ENCODE results near the gene MRPS10. TPM values are rescaled to one million over a fixed set of nuclear protein-coding genes. Genes with fewer than 3 reads are reported as not detected.

MRPS10 gene
- total RNA-seq, 1 donor from 2014 or later, result 48.8 TPM

- no peaks in the 10 kb centered on the region for H3K9me3 Mint-ChIP-seq
- H3K4me1 Mint-ChIP-seq (ENCODE audit: low read depth), result no peaks in the 10 kb centered on the region
- H3K27ac Mint-ChIP-seq, result no peak overlapping the region
- H3K36me3 Mint-ChIP-seq (ENCODE audit: low read depth), result no peaks in the 10 kb centered on the region
- no peak for DNase-seq (ENCODE audit: low spot score)
- H3K4me3 Mint-ChIP-seq, result no peak overlapping the region
- peaks cover 9% of the 10 kb centered on the region for H3K27me3 Mint-ChIP-seq (ENCODE audit: insufficient read depth)
- intact Hi-C loops (cut with micrococcal nuclease), result no loop called here
Measured at GRCh38 chr6:42159431-42160024, 58.1 kb downstream of the MRPS10 start.

- Mint-ChIP-seq H3K4me3 (no peak overlapping the region), H3K27ac (no peak overlapping the region), H3K27me3 (ENCODE audit: insufficient read depth) (peaks cover 9% of the 10 kb centered on the region), H3K4me1 (ENCODE audit: low read depth) (no peaks in the 10 kb centered on the region), H3K9me3 (no peaks in the 10 kb centered on the region), H3K36me3 (ENCODE audit: low read depth) (no peaks in the 10 kb centered on the region)
- intact Hi-C loops (cut with micrococcal nuclease), result no loop called here
- DNase-seq (ENCODE audit: low spot score), result no peak
Measured at GRCh38 chr6:42158631-42159030, 59.0 kb downstream of the MRPS10 start.

GRCh38 chr6:42158011-42158410 is 59.6 kb downstream of the MRPS10 start:
- Mint-ChIP-seq H3K27ac (no peak overlapping the region), H3K4me3 (no peak overlapping the region), H3K36me3 (ENCODE audit: low read depth) (no peaks in the 10 kb centered on the region), H3K27me3 (ENCODE audit: insufficient read depth) (peaks cover 9% of the 10 kb centered on the region), H3K4me1 (ENCODE audit: low read depth) (no peaks in the 10 kb centered on the region), H3K9me3 (no peaks in the 10 kb centered on the region)
- no peak for DNase-seq (ENCODE audit: low spot score)
- intact Hi-C loops (cut with micrococcal nuclease), result no loop called here

Other genes with a start within 250 kb of the MRPS10 start
- 36.7 and 38.3 TPM in 2 replicates for gene TAF8, start 167.3 kb downstream of the MRPS10 start, total RNA-seq
- 0.18 and 0.20 TPM in 2 replicates for gene C6orf132, start 75.2 kb downstream of the MRPS10 start, total RNA-seq
- gene GUCA1A, start 44.5 kb downstream of the MRPS10 start, total RNA-seq, result not detected in 2 replicates
- 1.0 and 1.1 TPM in 2 replicates for gene GUCA1B, start 22.9 kb downstream of the MRPS10 start, total RNA-seq
- gene TRERF1, start 234.1 kb upstream of the MRPS10 start, total RNA-seq, result 47.9 and 48.2 TPM in 2 replicates

Measured in activated T-helper 1 cell treated with anti-CD3 and anti-CD28 coated beads, Interleukin-12 subunit alpha, Interleukin-12 subunit beta, Interleukin-2, Interleukin-4 antibody, amounts not matched to agents 30 ng/mL and 10 ng/mL and 1 ng/mL, durations not matched to agents 14 hours and 24 hours and 36 hours (primary cell).